GM19372 (cell line): Measurements from ENCODE around the gene CIAO3.
A peak's percentile ranks its signal among the peaks of the same experiment; 100 is the strongest.

Source experiments
- ATAC-seq: cut with Tn5 transposase; IDR thresholded peaks from one replicate; pipeline ENCODE4 v1.9.1; 2021; ENCODE audit warnings: mild to moderate bottlenecking, low read depth, moderate library complexity; ENCODE audit not compliant: unreplicated experiment

The CIAO3 gene

DNA sequence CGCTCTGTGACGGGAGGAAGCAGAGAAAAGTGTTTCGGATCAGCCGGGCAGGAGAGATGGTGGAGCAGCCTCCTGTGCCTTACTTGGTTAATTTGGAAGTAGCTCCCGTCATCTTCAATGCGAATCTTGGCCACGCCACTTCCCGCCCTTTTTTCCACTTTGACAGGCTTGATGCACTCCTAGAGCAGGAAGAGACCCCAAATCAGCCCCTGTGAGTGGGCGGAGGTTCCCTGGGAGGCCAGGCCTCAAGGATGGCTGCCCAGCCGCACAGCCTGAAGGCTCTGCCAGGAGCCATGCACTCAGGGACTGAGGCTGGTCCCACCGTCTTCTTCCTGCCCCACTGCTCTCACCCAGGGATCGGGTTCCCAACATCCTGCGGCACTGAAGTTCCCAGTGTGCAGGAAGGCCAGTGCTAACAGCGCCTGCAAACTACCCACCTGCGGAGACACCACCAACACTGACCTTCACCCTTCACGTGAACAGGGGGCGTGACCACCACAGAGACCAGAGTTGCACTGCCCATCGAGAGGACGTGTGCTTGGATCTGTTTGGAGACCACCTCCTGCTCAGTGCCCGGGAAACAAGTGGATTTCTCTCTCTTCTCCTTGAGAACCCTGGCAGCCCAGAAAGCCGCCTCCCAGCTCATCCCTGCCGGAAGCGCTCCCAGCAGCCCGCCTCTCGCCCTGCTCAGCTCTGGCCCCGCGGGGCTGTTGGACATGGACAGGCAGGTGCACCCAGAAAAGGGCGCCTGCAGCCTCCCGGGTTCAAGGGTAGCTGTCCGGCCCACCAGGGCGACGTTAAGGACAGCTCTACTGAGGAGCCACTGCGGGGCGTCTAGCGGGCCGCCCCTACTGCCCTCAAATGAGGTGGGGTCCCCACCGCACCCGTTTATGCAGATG lies 988 bp downstream of the CIAO3 start:
- ATAC-seq, result no peak

- ATAC-seq, result no peak
These were observed 3.8 kb downstream of the CIAO3 start for GRCh38 chr16:736936-737481.

DNA sequence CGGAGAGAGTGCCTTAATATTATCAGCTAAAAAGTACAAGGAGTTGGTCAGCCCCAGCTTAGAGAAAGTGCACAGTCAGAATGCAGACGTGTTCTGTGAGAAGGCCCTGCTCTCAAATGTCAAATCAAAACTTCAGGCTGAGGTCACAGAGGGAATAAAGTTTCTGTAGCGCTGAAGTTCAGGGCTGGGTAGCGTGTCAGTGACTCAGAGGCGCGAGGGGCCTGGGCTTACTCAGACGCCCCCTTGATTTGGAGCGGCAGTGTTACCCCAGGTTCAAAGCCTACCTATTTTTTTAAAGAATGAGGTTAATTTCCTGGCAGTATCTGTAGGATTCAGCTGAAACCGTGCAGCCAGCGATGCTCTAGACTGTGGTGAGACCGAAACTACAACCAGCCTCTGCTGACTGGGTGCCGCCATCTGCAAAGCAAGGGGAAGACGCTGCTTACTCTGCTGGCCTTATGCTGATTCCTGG lies 4.8 kb downstream of the CIAO3 start:
- ATAC-seq, result no peak

GRCh38 chr16:734981-735881 lies 5.6 kb downstream of the CIAO3 start:
- no peak for ATAC-seq

- ATAC-seq, result no peak
These were observed 6.4 kb downstream of the CIAO3 start for GRCh38 chr16:734208-734980.

DNA sequence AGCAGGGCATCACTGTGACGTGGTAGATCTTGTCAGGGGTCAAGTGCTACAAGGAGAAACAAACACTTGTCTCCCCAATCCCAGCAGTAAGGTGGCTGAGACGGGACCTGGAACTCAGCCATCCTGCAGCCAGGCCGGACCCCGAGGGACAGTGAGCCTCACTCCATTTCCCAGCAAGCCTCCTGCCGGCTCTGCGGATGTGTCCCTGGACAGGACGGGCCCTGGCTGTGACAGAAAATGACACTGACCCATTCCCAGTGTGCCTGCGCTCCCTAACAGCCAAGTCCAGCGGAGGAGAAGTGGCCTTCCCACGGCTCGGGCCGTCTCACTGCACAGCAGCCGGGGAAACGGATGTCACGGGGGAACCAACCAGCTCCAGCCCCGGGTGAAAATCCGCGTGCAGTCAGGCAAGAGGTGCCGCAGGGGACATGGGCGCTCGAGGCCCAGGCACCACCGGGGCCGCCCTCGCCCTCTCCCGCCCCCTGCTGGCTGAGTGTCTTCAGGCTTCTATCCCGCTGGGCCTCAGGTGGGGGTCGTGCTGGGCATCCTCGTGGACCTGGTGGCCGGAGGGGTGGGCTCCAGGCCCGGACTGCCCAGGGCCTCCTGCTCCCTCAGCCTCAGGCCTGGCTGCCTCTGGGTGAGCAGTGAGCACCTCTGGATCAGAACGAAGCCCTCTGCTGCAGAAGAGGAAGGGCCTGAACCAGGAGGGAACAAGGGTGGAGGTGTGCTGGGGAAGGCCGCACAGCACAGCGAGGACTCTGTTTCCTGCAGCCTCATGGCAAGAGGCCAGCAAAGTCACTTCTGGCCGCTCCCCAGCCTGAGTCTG lies 7.2 kb downstream of the CIAO3 start:
- ATAC-seq, result no peak

GRCh38 chr16:732936-733335 lies 7.9 kb downstream of the CIAO3 start:
- ATAC-seq, result no peak

DNA sequence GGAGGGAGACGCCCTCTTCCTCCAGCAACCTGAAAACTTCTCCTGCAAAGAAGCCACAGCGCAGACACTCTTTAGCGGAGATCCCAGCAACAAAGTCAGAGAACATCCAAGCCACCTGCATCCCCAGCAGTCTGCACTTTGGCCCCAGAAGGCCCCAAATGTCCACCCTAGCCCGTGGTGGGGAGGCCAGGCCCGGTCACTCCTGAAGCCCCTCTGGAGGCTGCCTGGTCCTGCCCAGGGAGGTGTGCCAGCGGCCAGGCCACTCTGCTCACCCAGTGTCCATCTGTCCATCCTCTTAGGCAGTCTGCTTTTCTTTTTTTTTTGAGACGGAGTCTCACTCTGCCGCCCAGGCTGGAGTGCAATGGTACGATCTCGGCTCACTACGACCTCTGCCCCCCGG lies 8.5 kb downstream of the CIAO3 start:
- ATAC-seq, result no peak

- no peak for ATAC-seq
These were observed 9.9 kb downstream of the CIAO3 start for GRCh38 chr16:730666-731509.

- ATAC-seq, result no peak
These were observed 10.8 kb downstream of the CIAO3 start for GRCh38 chr16:729768-730665.

DNA sequence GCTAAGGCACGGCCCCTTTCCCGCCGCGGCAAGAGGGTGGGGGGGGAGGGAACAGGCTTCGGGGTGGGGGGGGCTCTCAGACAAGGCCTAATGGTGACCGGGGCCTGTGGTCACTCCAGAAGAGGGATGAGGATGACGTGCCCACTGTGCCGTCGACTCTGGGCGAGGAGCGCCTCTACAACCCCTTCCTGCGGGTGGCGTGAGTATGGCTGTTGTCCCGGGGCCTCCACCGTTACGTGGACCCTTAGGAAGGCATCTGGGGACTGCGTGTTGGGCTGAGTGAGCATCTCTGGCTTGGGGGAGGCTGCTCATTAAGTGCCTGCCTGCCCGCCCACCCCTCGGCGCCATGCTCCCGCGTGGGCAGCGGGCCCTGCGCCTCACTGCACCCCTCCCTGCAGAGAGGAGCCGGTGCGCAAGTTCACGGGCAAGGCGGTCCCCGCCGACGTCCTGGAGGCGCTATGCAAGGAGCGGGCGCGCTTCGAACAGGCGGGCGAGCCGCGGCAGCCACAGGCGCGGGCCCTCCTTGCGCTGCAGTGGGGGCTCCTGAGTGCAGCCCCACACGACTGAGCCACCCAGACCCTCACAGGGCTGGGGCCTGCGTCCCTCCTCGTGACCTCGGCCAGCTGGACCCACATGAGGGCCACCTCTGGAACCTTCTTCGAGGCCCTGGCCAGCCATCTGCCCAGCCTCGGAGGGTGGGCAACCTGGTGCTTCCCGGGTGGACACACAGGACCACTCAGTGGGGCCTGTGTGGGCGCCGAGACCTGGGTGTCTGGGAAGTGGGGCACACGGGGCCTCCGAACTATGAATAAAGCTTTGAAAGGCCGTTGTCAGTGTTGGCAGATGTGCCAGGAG lies 11.7 kb downstream of the CIAO3 start:
- no peak for ATAC-seq

DNA sequence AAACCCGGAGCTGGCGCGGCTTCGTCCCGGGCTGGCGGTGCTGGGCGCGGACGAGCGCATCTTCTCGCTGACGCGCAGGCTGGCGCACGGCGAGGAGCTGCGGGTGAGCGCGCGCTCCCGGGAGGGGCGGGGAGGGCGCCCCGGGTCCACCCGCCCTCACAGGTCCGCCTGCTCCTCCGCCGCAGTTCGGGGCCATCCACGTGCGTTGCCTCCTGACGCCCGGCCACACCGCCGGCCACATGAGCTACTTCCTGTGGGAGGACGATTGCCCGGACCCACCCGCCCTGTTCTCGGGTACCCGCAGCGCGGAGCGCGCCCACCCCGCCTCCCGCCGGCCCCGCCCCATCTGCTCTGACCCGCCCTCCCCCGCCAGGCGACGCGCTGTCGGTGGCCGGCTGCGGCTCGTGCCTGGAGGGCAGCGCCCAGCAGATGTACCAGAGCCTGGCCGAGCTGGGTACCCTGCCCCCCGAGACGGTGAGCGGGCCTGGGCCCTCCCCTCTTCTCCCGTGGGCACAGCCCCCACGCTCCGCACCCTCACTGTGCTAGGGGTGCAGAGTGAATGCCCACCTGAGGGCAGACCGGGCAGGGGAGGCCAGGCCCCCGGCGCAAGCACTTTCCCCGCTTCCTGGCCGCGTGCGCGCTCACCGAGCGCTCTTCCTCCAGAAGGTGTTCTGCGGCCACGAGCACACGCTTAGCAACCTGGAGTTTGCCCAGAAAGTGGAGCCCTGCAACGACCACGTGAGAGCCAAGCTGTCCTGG lies 12.5 kb downstream of the CIAO3 start:
- ATAC-seq, result peak; percentile 42

- ATAC-seq, result no peak
These were observed 13.4 kb downstream of the CIAO3 start for GRCh38 chr16:727291-727977.

GRCh38 chr16:726438-727290 lies 14.1 kb downstream of the CIAO3 start, which contains the start of the genes CCDC78 and HAGHL:
TSS of gene CCDC78 (minus strand) at chr16:726443. CDS start at chr16:726367, 76 bp downstream.
TSS of gene HAGHL (plus strand) at chr16:727106. CDS start at chr16:727510, 404 bp downstream.
- no peak for ATAC-seq

DNA sequence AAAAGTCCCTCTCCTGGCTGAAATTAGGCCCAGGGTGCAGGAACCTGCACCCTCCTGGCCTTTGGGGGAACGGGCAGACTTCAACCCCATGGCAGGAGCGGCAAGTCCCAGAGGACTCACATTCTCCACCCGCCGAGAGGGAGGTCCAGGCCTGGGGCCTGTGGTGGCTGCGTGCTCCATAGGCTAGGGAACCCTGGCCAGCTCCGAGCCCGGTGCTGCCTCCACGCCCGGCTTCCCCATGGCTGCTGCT lies 14.7 kb downstream of the CIAO3 start:
- no peak for ATAC-seq
